GM13977 (cell line): Measurements from ENCODE around the gene ORC3.
"Not testable (repeated sequence)": the region's sequence is repeated elsewhere in the genome, so short reads cannot be mapped to it uniquely, and the experiment has no call there.

Experiments used
- DNase-seq: peaks from one replicate; pipeline ENCODE4 v3.0.0; 2012; ENCODE audit warnings: low spot score
- CTCF ChIP-seq: IDR thresholded peaks from 2 replicates; pipeline ENCODE4 v1.5.1; 2012; ENCODE audit warnings: mild to moderate bottlenecking, control low read depth; ENCODE audit not compliant: insufficient read depth; ENCODE audit errors: extremely low read depth, missing control alignments
- in situ Hi-C: fragments of 300-500 bp; cut with MboI; formaldehyde crosslinking; loops from one replicate; pipeline ENCODE4 v1.12.0; 2022; ENCODE audit warnings: low sequenced_read_pairs, low pct_unique_long_range_greater_than_20kb, mixed read lengths, inconsistent platforms; ENCODE audit not compliant: unreplicated experiment

Gene ORC3

GRCh38 chr6:87683890-87684289, 94.0 kb downstream of the ORC3 start:
- TF ChIP-seq CTCF = no peak
- DNase-seq = no peak
- in situ Hi-C loops = no loop called here

- no peak for TF ChIP-seq CTCF
- in situ Hi-C loops = no loop called here
- DNase-seq = no peak
Observed at GRCh38 chr6:87684895-87685654, 95.1 kb downstream of the ORC3 start.

GRCh38 chr6:87686636-87687205, 96.8 kb downstream of the ORC3 start:
- in situ Hi-C loops, DNase-seq: not testable (repeated sequence)

- in situ Hi-C loops = no loop called here
- no peak for DNase-seq
- no peak for TF ChIP-seq CTCF
Observed at GRCh38 chr6:87687296-87687695, 97.4 kb downstream of the ORC3 start.

- DNase-seq, in situ Hi-C loops: not testable (repeated sequence)
Observed at GRCh38 chr6:87687893-87688292, 98.0 kb downstream of the ORC3 start.

- no peak for TF ChIP-seq CTCF
- in situ Hi-C loops = no loop called here
- no peak for DNase-seq
Observed at GRCh38 chr6:87690441-87690840, 100.5 kb downstream of the ORC3 start.

- TF ChIP-seq CTCF = no peak
- in situ Hi-C loops = no loop called here
- DNase-seq = no peak
Observed at GRCh38 chr6:87692086-87692485, 102.2 kb downstream of the ORC3 start.

- DNase-seq, in situ Hi-C loops: not testable (repeated sequence)
Observed at GRCh38 chr6:87696817-87697216, 106.9 kb downstream of the ORC3 start.
